MCF 10A (cell line): ENCODE measurements around the gene SAE1. TPM values are rescaled to one million over a fixed set of nuclear protein-coding genes. Genes with fewer than 3 reads are reported as not detected.

Experiments
- BruUV-seq: library from RNA; stranded (reverse); fragments of 400-500 nt; replicated peaks from 2 replicates; lab custom pipeline; 2021; lab: Mats Ljungman, UMichigan
- CTCF ChIA-PET: fragments of 300-600 bp; sonication (Branson Sonifier 250); formaldehyde crosslinking; extraction: SDS; loops from one replicate; lab custom pipeline; 2021; ENCODE audit warnings: antibody characterized with exemption, inconsistent platforms; lab: Yijun Ruan, JAX
- POLR2A ChIA-PET: fragments of 300-600, 350-650 bp; sonication (Branson Sonifier 250); formaldehyde crosslinking; extraction: SDS; loops from one replicate; lab custom pipeline; 2020; ENCODE audit warnings: antibody characterized with exemption, inconsistent platforms; lab: Yijun Ruan, JAX
- DNase-seq: peaks from one replicate; pipeline ENCODE4 v3.0.0-alpha.2; 2018; ENCODE audit not compliant: unreplicated experiment
- H3K27ac Mint-ChIP-seq: one replicate; pipeline ENCODE4 v1.8.0; 2022; ENCODE audit warnings: mild to moderate bottlenecking, low read depth, mixed read lengths; ENCODE audit not compliant: unreplicated experiment
- H3K27me3 Mint-ChIP-seq: one replicate; pipeline ENCODE4 v1.8.0; 2022; ENCODE audit warnings: mixed read lengths; ENCODE audit not compliant: insufficient read depth, unreplicated experiment
- H3K36me3 Mint-ChIP-seq: one replicate; pipeline ENCODE4 v1.8.0; 2022; ENCODE audit warnings: mild to moderate bottlenecking, moderate library complexity, mixed read lengths; ENCODE audit not compliant: insufficient read depth, unreplicated experiment
- H3K4me1 Mint-ChIP-seq: one replicate; pipeline ENCODE4 v1.8.0; 2022; ENCODE audit warnings: mixed read lengths; ENCODE audit not compliant: insufficient read depth, unreplicated experiment
- H3K4me3 Mint-ChIP-seq: one replicate; pipeline ENCODE4 v1.8.0; 2022; ENCODE audit warnings: mild to moderate bottlenecking, moderate library complexity, mixed read lengths; ENCODE audit not compliant: unreplicated experiment
- H3K9me3 Mint-ChIP-seq: one replicate; pipeline ENCODE4 v1.8.0; 2022; ENCODE audit warnings: mixed read lengths; ENCODE audit not compliant: unreplicated experiment
- CTCF ChIP-seq: fragments of 200-600 bp; IDR thresholded peaks from one replicate; pipeline ENCODE4 v1.8.0; 2022; ENCODE audit warnings: antibody characterized with exemption, mild to moderate bottlenecking; ENCODE audit not compliant: unreplicated experiment
- intact Hi-C: fragments of 100-400 bp; cut with micrococcal nuclease; formaldehyde crosslinking; loops from 2 replicates; pipeline ENCODE4 v1.14.1; 2022
- total RNA-seq: library from RNA; stranded (reverse); gene quantifications from 2 replicates; pipeline ENCODE4 v1.2.3, GENCODE V29; 2022

Gene SAE1
- total RNA-seq, 1 experiment from 2014 or later, result 81.7 TPM

DNA sequence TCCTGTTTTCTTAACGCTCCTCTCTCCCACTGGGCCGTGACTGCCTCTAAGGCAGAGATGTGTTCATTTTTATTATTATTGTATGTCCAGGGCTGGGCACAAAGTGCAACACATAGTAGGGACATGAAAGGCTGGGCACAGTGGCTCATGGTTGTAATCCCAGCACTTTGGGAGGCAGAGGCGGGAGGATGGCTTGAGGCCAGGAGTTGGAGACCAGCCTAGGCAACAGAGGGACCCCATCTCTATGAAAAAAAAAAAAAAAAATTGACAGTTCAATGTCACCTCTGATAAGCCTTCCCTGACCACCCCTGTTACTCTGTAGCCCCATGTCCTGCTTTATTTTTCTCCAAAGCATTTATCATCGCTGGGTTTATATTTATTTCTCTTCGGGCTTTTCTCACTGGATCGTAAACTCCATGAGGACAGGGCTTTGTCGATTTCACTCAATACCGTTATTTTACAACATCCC is 481 bp upstream of the SAE1 start:
- Mint-ChIP-seq H3K9me3 (peaks cover 6% of the 10 kb centered on the region), H3K27ac (peak overlapping the region; percentile 92), H3K36me3 (peaks cover 22% of the 10 kb centered on the region), H3K27me3 (no peaks in the 10 kb centered on the region), H3K4me1 (peaks cover 34% of the 10 kb centered on the region), H3K4me3 (peak overlapping the region; percentile 99)
- no TSS peak for BruUV-seq
- DNase-seq, result no peak
- POLR2A ChIA-PET, result interaction anchor here (0.5 to 1.8 kb wide), 7 partner anchors 16 to 278 kb away, joined by 3 to 10 read pairs (median 6); no protein-coding TSS in a partner anchor
- TF ChIP-seq CTCF, result no peak
- CTCF ChIA-PET, result interaction anchor here (0.6 kb wide), 1 partner anchor 52 kb away, joined by 3 read pairs; no protein-coding TSS in a partner anchor
- intact Hi-C loops, result loop anchor here (5.0 kb wide), 2 partner anchors 112 to 268 kb away; partner anchors contain the start of gene ARHGAP35

GRCh38 chr19:47132194-47132852 is 1.7 kb downstream of the SAE1 start:
- Mint-ChIP-seq H3K27me3 (no peaks in the 10 kb centered on the region), H3K27ac (peak overlapping the region; percentile 92), H3K4me1 (peaks cover 35% of the 10 kb centered on the region), H3K9me3 (peaks cover 6% of the 10 kb centered on the region), H3K4me3 (peak overlapping the region; percentile 99), H3K36me3 (peaks cover 32% of the 10 kb centered on the region)
- TF ChIP-seq CTCF, result no peak
- CTCF ChIA-PET, result interaction anchor here (0.6 to 3.6 kb wide), 7 partner anchors 12 to 276 kb away, joined by 3 to 15 read pairs (median 3); no protein-coding TSS in a partner anchor
- POLR2A ChIA-PET, result interaction anchor here (0.8 to 3.6 kb wide), 13 partner anchors 9 to 119 kb away, joined by 3 to 48 read pairs (median 5); partner anchors contain the start of genes TMEM160 and ZC3H4
- DNase-seq, result no peak
- intact Hi-C loops, result loop anchor here (5.0 kb wide), 2 partner anchors 110 to 270 kb away; partner anchors contain the start of gene ARHGAP35
- no TSS peak for BruUV-seq

GRCh38 chr19:47133021-47133471 is 2.4 kb downstream of the SAE1 start:
- CTCF ChIA-PET, result interaction anchor here (0.7 to 3.6 kb wide), 4 partner anchors 17 to 276 kb away, joined by 3 to 15 read pairs (median 3); no protein-coding TSS in a partner anchor
- Mint-ChIP-seq H3K27ac (peak overlapping the region; percentile 92), H3K4me3 (peak overlapping the region; percentile 99), H3K9me3 (peaks cover 6% of the 10 kb centered on the region), H3K27me3 (no peaks in the 10 kb centered on the region), H3K36me3 (peaks cover 33% of the 10 kb centered on the region), H3K4me1 (peaks cover 35% of the 10 kb centered on the region)
- no peak for TF ChIP-seq CTCF
- no peak for DNase-seq
- POLR2A ChIA-PET, result interaction anchor here (1.0 to 3.6 kb wide), 4 partner anchors 8 to 108 kb away, joined by 3 to 48 read pairs (median 7); partner anchors contain the start of gene ZC3H4
- no TSS peak for BruUV-seq
- intact Hi-C loops, result loop anchor here (5.0 kb wide), 2 partner anchors 109 to 271 kb away; partner anchors contain the start of gene ARHGAP35

GRCh38 chr19:47134545-47134944 is 3.9 kb downstream of the SAE1 start:
- ChIA-PET POLR2A (interaction anchor here (0.6 to 1.2 kb wide), 3 partner anchors 24 to 100 kb away, joined by 3 to 4 read pairs (median 3); no protein-coding TSS in a partner anchor), CTCF (interaction anchor here (0.6 to 0.9 kb wide), 3 partner anchors 20 to 110 kb away, joined by 3 to 4 read pairs (median 3); no protein-coding TSS in a partner anchor)
- H3K4me1 Mint-ChIP-seq, result peaks cover 35% of the 10 kb centered on the region
- no peak for TF ChIP-seq CTCF
- H3K4me3 Mint-ChIP-seq, result no peak overlapping the region
- peaks cover 6% of the 10 kb centered on the region for H3K9me3 Mint-ChIP-seq
- BruUV-seq, result no TSS peak
- intact Hi-C loops, result loop anchor here (5.0 kb wide), 2 partner anchors 108 to 272 kb away; partner anchors contain the start of gene ARHGAP35
- DNase-seq, result no peak
- H3K36me3 Mint-ChIP-seq, result peaks cover 45% of the 10 kb centered on the region
- peak overlapping the region; percentile 68 for H3K27ac Mint-ChIP-seq
- H3K27me3 Mint-ChIP-seq, result no peaks in the 10 kb centered on the region
